HepG2 (cell line): ENCODE measurements around the gene CACNA2D3. TPM values are rescaled to one million over a fixed set of nuclear protein-coding genes. Genes with fewer than 3 reads are reported as not detected.

Experiments
- ATAC-seq: fragments of 200-7000 bp; cut with Tn5 transposase; 3 replicates; pipeline ENCODE4 v1.9.1; 2020; ENCODE audit warnings: mild to moderate bottlenecking, moderate library complexity
- BruUV-seq: library from RNA; stranded (reverse); fragments of 400-500 nt; replicated peaks from 2 replicates; lab custom pipeline; 2021; lab: Mats Ljungman, UMichigan
- CTCF ChIA-PET: fragments of 300-600 bp; formaldehyde crosslinking; extraction: SDS; loops from one replicate; lab custom pipeline; 2021; ENCODE audit warnings: low total read pairs, inconsistent platforms, low intra/inter-chr PET ratio; lab: Yijun Ruan, JAX
- POLR2A ChIA-PET: fragments of 350-600 bp; sonication (Branson Sonifier 250); formaldehyde crosslinking; loops from one replicate; lab custom pipeline; 2020; ENCODE audit warnings: antibody characterized with exemption, inconsistent platforms; lab: Yijun Ruan, JAX
- DNase-seq: peaks from one replicate; pipeline ENCODE4 v3.0.0-alpha.2; 2015; ENCODE audit warnings: low spot score
- FAIRE-seq: peaks from 3 replicates; lab custom pipeline; 2011; peaks lifted over from hg19 to GRCh38; lab: Jason Lieb, UNC
- H2AFZ ChIP-seq: one replicate; pipeline ENCODE4 v1.6.1; 2011; ENCODE audit warnings: low read length, inconsistent platforms
- H3K27ac ChIP-seq: fragments of 300-600 bp; 3 replicates; pipeline ENCODE4 v1.8.0; 2011; ENCODE audit warnings: mixed run types, mild to moderate bottlenecking, mixed read lengths, low read length, inconsistent platforms; ENCODE audit not compliant: insufficient read depth; ENCODE audit errors: extremely low read length
- H3K27me3 ChIP-seq, 2 experiments: fragments of 200-600 bp in 1 of 2; 2 replicates in 1 of 2; 3 replicates in 1 of 2; pipeline versions ENCODE4 v1.6.0 to v1.8.0; 2011; ENCODE audit warnings: low read length in 2 of 2, mild to moderate bottlenecking in 2 of 2, moderate library complexity in 2 of 2, inconsistent platforms in 1 of 2; ENCODE audit not compliant: insufficient read depth in 2 of 2, control insufficient read depth in 1 of 2
- H3K36me3 ChIP-seq, 2 experiments: fragments of 200-600 bp in 1 of 2; replicated peaks in 1 of 2; 2 replicates in 1 of 2; 3 replicates in 1 of 2; pipeline versions ENCODE4 v1.5.1 to v1.8.0; 2011; ENCODE audit warnings: low read length in 2 of 2, inconsistent platforms in 1 of 2; ENCODE audit not compliant: insufficient read depth in 2 of 2, control insufficient read depth in 1 of 2
- H3K4me1 ChIP-seq: 2 replicates; pipeline ENCODE4 v1.5.1; 2012; ENCODE audit warnings: low read length, inconsistent platforms; ENCODE audit not compliant: insufficient read depth
- H3K4me2 ChIP-seq: 2 replicates; pipeline ENCODE4 v1.6.0; 2011; ENCODE audit warnings: low read depth, low read length, inconsistent platforms
- H3K4me3 ChIP-seq, 3 experiments: fragments of 200-600 bp in 1 of 3; sonication (generic), shearing (Covaris generic) in 1 of 3; replicated peaks in 1 of 3; 2 replicates each; pipeline ENCODE4 v1.5.1; 2011 to 2016; ENCODE audit warnings: low read length in 3 of 3, inconsistent platforms in 2 of 3, low read depth in 2 of 3, mild to moderate bottlenecking in 2 of 3, control low read depth in 1 of 3, mixed read lengths in 1 of 3; ENCODE audit not compliant: insufficient read depth in 1 of 3
- H3K79me2 ChIP-seq: one replicate; pipeline ENCODE4 v1.6.1; 2011; ENCODE audit warnings: low read length, inconsistent platforms; ENCODE audit not compliant: insufficient read depth
- H3K9ac ChIP-seq: 2 replicates; pipeline ENCODE4 v1.6.0; 2011; ENCODE audit warnings: mild to moderate bottlenecking, low read depth, low read length, inconsistent platforms; ENCODE audit not compliant: insufficient read depth
- H3K9me3 ChIP-seq: 2 replicates; pipeline ENCODE4 v1.5.1; 2012; ENCODE audit warnings: mild to moderate bottlenecking, low read length
- H4K20me1 ChIP-seq: 2 replicates; pipeline ENCODE4 v1.6.0; 2011; ENCODE audit warnings: inconsistent platforms, mild to moderate bottlenecking, low read length, moderate library complexity; ENCODE audit not compliant: insufficient read depth
- HOXA5 ChIP-seq: sonication (generic); formaldehyde crosslinking; IDR thresholded peaks from 2 replicates; pipeline ENCODE4 v1.4.0; 2020; ENCODE audit warnings: missing genetic modification reagents
- PRDM4 ChIP-seq: sonication (generic); formaldehyde crosslinking; IDR thresholded peaks from 2 replicates; pipeline ENCODE4 v1.9.0; 2021; ENCODE audit warnings: missing genetic modification reagents, borderline replicate concordance
- RFXAP ChIP-seq: sonication (generic); formaldehyde crosslinking; IDR thresholded peaks from 2 replicates; pipeline ENCODE4 v1.4.0; 2020; ENCODE audit warnings: missing genetic modification reagents, borderline replicate concordance
- ZNF772 ChIP-seq: sonication (generic); formaldehyde crosslinking; IDR thresholded peaks from 2 replicates; pipeline ENCODE4 v1.5.0; 2020; ENCODE audit warnings: mild to moderate bottlenecking, missing genetic modification reagents
- ZNF790 ChIP-seq: sonication (generic); formaldehyde crosslinking; IDR thresholded peaks from 2 replicates; pipeline ENCODE4 v1.8.0; 2022; ENCODE audit warnings: missing genetic modification reagents, mild to moderate bottlenecking, borderline replicate concordance
- WGBS: methylation state at CpG from one replicate; pipeline ENCODE4 v1.1.6; 2017; ENCODE audit warnings: low lambda C conversion rate; 5-methylcytosine and 5-hydroxymethylcytosine counted together
- in situ Hi-C: cut with HindIII; loops from 2 replicates; pipeline ENCODE4 v1.10.0; 2017; ENCODE audit warnings: low pct_unique_long_range_greater_than_20kb; ENCODE audit not compliant: extremely low pct_ligation_motif_present
- intact Hi-C: fragments of 100-400 bp; cut with micrococcal nuclease; formaldehyde crosslinking; loops from one replicate; pipeline ENCODE4 v1.10.0; 2022; ENCODE audit not compliant: unreplicated experiment
- polyA plus RNA-seq, 8 experiments: library from polyadenylated mRNA; depleted of rRNA in 3 of 8; stranded (reverse) in 7 of 8; unstranded in 1 of 8; fragments of >200 nt; fragmentation: Illumina TruSeq in 4 of 8; extraction: Trizol in 4 of 8; gene quantifications; 2 replicates each; pipeline versions ENCODE4 v1.2.1 to v1.2.3, GENCODE V29; 2011 to 2016; ENCODE audit warnings: low read depth in 4 of 8, missing spikeins in 1 of 8, mixed read lengths in 1 of 8; ENCODE audit not compliant: insufficient read depth in 1 of 8
- total RNA-seq, 5 experiments: library from RNA; depleted of rRNA; stranded (reverse); fragments of >200 nt; fragmentation: Illumina TruSeq; extraction: Trizol; gene quantifications; 2 replicates each; pipeline ENCODE4 v1.2.3, GENCODE V29; 2016; ENCODE audit warnings: low read depth in 1 of 5

CACNA2D3 gene
- total and polyA plus RNA-seq, 2 of the 13 experiments (the other 11 are each of a cell fraction or from before 2014, with no cell fraction given), result not detected

- no peak for TF ChIP-seq ZNF790 (CRISPR knock-in tag)
These were observed 952.4 kb downstream of the CACNA2D3 start (continued) for GRCh38 chr3:55074796-55075195.

DNA sequence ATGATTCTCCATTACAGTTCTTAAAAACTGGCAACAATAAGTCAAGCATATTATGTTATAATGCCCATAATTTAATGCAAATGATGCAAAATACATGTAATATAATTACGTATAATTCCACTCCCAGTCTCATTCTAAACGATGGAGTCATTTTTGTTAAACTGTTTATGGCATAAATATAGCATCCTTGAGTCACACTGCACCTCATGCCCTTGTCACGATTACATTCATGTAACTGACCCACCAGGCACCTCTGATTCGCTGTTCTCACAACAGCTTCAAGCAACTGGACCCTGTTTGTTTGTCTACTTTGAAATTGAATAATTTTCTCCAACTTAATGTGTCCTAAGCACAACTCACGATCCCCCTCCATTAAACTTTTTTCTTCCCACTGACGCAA lies 953.5 kb downstream of the CACNA2D3 start:
- Histone ChIP-seq H3K4me1 (no peaks in the 10 kb centered on the region), H4K20me1 (no peaks in the 10 kb centered on the region), H3K27ac (no peak overlapping the region), H3K79me2 (no peaks in the 10 kb centered on the region), H3K4me2 (no peak overlapping the region), H3K9ac (no peak overlapping the region), H3K36me3 (no peaks in the 10 kb centered on the region), H2AFZ (no peak overlapping the region), H3K9me3 (no peaks in the 10 kb centered on the region), H3K27me3 (0 out of 5 replicates have a peak, but pooled peaks cover 0 to 5% of the 10 kb centered on the region in 2 experiments), H3K4me3 (no peak overlapping the region)
- in situ Hi-C loops (no loop called here), intact Hi-C loops (no loop called here)
- BruUV-seq, result no TSS peak
- TF ChIP-seq RFXAP (CRISPR knock-in tag) (no peak), HOXA5 (CRISPR knock-in tag) (no peak), ZNF772 (CRISPR knock-in tag) (no peak), PRDM4 (CRISPR knock-in tag) (no peak)
- POLR2A ChIA-PET, result no interaction called here
- no peak for DNase-seq
- FAIRE-seq, result no peak
- CTCF ChIA-PET, result no interaction called here
- 14% methylated on average over 6 of the region's 6 CpGs for WGBS
- no peak for ATAC-seq
